Keratinocyte (primary cell): ENCODE results near the gene TRIM73. TPM values are rescaled to one million over a fixed set of nuclear protein-coding genes. Genes with fewer than 3 reads are reported as not detected.
A peak's percentile ranks its signal among the peaks of the same experiment; 100 is the strongest.
"Not testable (repeated sequence)": the region's sequence is repeated elsewhere in the genome, so short reads cannot be mapped to it uniquely, and the experiment has no call there.

ENCODE experiments used
- DNase-seq: peaks from one replicate; pipeline ENCODE4 v3.0.0-alpha.2; 2011; ENCODE audit warnings: low read depth, missing footprints, low spot score
- FAIRE-seq: peaks from 2 replicates; lab custom pipeline; 2011; peaks lifted over from hg19 to GRCh38; lab: Jason Lieb, UNC
- H2AFZ ChIP-seq: 2 replicates; pipeline ENCODE4 v1.6.0; 2012; ENCODE audit warnings: low read length, control low read depth, inconsistent platforms; ENCODE audit not compliant: control insufficient read depth
- H3K27ac ChIP-seq: 2 replicates; pipeline ENCODE4 v1.5.1; 2011; ENCODE audit warnings: low read length; ENCODE audit not compliant: control insufficient read depth, insufficient read depth
- H3K27me3 ChIP-seq: 3 replicates; pipeline ENCODE4 v1.6.0; 2011; ENCODE audit warnings: low read length; ENCODE audit not compliant: control insufficient read depth, insufficient read depth; ENCODE audit errors: extremely low read depth
- H3K36me3 ChIP-seq, 2 experiments: 2 replicates in 1 of 2; 3 replicates in 1 of 2; pipeline ENCODE4 v1.5.1; 2011; ENCODE audit warnings: low read length in 2 of 2, mild to moderate bottlenecking in 1 of 2; ENCODE audit not compliant: control insufficient read depth in 2 of 2, insufficient read depth in 2 of 2; ENCODE audit errors: extremely low read depth in 1 of 2
- H3K4me1 ChIP-seq: 3 replicates; pipeline ENCODE4 v1.5.1; 2011; ENCODE audit warnings: low read length; ENCODE audit not compliant: control insufficient read depth, insufficient read depth; ENCODE audit errors: extremely low read depth
- H3K4me2 ChIP-seq: 3 replicates; pipeline ENCODE4 v1.6.0; 2011; ENCODE audit warnings: low read depth, low read length; ENCODE audit not compliant: control insufficient read depth, insufficient read depth; ENCODE audit errors: extremely low read depth
- H3K4me3 ChIP-seq, 3 experiments: fragments of 200-600 bp in 1 of 3; sonication (generic) in 1 of 3; 2 replicates in 2 of 3; 3 replicates in 1 of 3; pipeline ENCODE4 v1.5.1; 2011 to 2016; ENCODE audit warnings: low read length in 3 of 3, mild to moderate bottlenecking in 3 of 3, control low read depth in 2 of 3, inconsistent platforms in 1 of 3, low read depth in 1 of 3, mixed read lengths in 1 of 3, mixed run types in 1 of 3, moderate library complexity in 1 of 3; ENCODE audit not compliant: control insufficient read depth in 2 of 3, insufficient read depth in 2 of 3; ENCODE audit errors: extremely low read depth in 1 of 3
- H3K79me2 ChIP-seq: 2 replicates; pipeline ENCODE4 v1.6.0; 2012; ENCODE audit warnings: low read length; ENCODE audit not compliant: control insufficient read depth, insufficient read depth
- H3K9ac ChIP-seq: 3 replicates; pipeline ENCODE4 v1.6.0; 2011; ENCODE audit warnings: low read length; ENCODE audit not compliant: control insufficient read depth, insufficient read depth; ENCODE audit errors: extremely low read depth
- H3K9me1 ChIP-seq: 3 replicates; pipeline ENCODE4 v1.6.0; 2011; ENCODE audit warnings: low read length; ENCODE audit not compliant: control insufficient read depth, insufficient read depth; ENCODE audit errors: extremely low read depth
- H3K9me3 ChIP-seq: 2 replicates; pipeline ENCODE4 v1.5.1; 2012; ENCODE audit warnings: low read depth, low read length; ENCODE audit not compliant: control insufficient read depth
- H4K20me1 ChIP-seq: 3 replicates; pipeline ENCODE4 v1.6.0; 2011; ENCODE audit warnings: low read length; ENCODE audit not compliant: control insufficient read depth, insufficient read depth; ENCODE audit errors: extremely low read depth
- dilution Hi-C: fragments of 300-500 bp; cut with MboI; formaldehyde crosslinking; loops from one replicate; pipeline ENCODE4 v1.7.0; 2020; ENCODE audit warnings: low sequenced_read_pairs; ENCODE audit not compliant: extremely low pct_ligation_motif_present
- polyA minus RNA-seq, 3 experiments: library from RNA; depleted of rRNA, polyadenylated mRNA; stranded (reverse); fragments of >200 nt; gene quantifications; 1 replicate in 1 of 3; 2 replicates in 1 of 3; 3 replicates in 1 of 3; pipeline ENCODE4 v1.2.3, GENCODE V29; 2011
- polyA plus RNA-seq, 5 experiments: library from polyadenylated mRNA; depleted of rRNA in 3 of 5; stranded (reverse) in 3 of 5; stranded (forward) in 1 of 5; unstranded in 1 of 5; fragments of >200 nt; gene quantifications; 1 replicate in 1 of 5; 2 replicates in 3 of 5; 3 replicates in 1 of 5; pipeline versions ENCODE4 v1.2.1 to v1.2.3, GENCODE V29; 2011 to 2012; ENCODE audit warnings: missing spikeins in 2 of 5, low read depth in 1 of 5, low replicate concordance in 1 of 5

The TRIM73 gene
- polyA plus RNA-seq (0.21 to 0.54 TPM in 2 of 3 replicates, not detected in the other), polyA minus RNA-seq (0.10 to 0.86 TPM (median 0.33 TPM) in 3 replicates)
- polyA plus RNA-seq (2011; ENCODE audit: low read depth) = 3.9 TPM
- 0.10 TPM in 2 replicates for polyA plus RNA-seq (2011; cell fraction: cytosol; rRNA removed)
- polyA plus RNA-seq (2011; cell fraction: nucleus; rRNA removed) = 2.9 and 7.0 TPM in 2 replicates
- 0.22 and 1.5 TPM in 2 replicates for polyA plus RNA-seq (2012; ENCODE audit: low replicate concordance)
- not detected for polyA minus RNA-seq (2011; cell fraction: cytosol; rRNA and poly(A)+ RNA removed)
- 1.4 and 3.1 TPM in 2 replicates for polyA minus RNA-seq (2011; cell fraction: nucleus; rRNA and poly(A)+ RNA removed)

DNA sequence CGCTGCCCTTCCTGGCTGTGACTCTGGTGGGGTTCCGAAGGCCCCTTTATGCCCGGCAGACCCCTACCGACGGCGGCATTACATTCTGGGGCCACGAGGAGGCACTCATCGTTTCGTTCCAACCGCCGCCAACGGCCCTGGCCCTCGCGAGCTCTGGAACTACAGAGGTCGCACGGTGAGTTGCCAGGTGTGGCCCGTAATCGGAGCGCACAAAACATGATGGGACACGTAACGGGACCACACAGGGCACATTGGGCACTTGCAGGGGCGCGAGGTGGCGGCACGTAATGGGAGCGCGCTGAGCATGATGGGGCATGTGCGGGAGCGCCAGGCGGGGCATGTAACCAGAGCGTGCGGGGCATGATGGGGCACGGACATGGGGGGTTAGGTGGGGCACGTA is at the start of gene TRIM73:
Gene TRIM73 (plus strand): TSS at position 301 of the 400 bp plus-strand sequence. CDS start 3,305 bp downstream, outside the sequence.
- not testable (repeated sequence) for FAIRE-seq, H3K27ac ChIP-seq, DNase-seq

DNA sequence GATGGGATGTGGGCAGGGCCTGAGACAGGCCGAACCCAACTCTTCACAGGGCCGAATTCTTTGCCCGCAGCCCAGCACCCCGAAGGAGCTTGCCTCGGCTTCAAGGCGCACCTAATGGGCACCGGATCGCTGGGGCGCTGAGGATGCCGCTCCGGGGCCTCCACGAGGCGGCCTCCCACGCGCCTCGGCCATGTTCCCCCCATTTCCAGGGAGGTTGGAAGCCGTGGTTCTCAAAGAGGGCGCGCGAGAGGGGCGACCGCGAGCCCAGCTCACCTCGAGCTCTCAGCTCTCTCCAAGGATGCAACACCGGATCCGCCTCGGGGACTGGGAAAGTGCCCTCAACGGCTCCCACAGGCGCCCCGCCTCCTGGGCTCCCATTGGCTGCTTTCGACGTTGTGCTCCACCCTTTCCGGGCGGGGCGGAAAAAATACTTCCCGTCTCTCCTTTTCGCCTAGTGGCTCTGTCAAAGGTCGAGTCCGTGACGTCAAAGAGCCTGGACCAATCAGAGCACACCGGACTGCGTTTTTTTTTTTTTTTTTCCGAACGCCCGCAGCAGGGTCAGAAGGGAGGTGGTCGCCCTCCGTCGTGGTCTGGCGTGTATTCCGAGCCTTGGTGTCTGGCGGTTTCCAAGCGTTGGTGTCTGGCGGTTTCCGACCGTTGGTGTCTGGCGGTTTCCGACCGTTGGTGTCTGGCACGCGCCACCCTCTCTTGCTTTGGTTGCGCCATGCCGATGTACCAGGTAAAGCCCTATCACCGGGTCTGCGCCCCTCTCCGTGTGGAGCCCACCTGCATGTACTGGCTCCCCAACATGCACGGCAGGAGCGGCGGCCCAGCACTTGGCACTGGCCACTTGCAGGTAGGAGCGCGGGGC is 36.5 kb upstream of the TRIM73 start:
- H3K79me2 ChIP-seq, H3K36me3 ChIP-seq, H3K4me1 ChIP-seq, H3K27me3 ChIP-seq, DNase-seq, H3K27ac ChIP-seq, H4K20me1 ChIP-seq, H3K9me1 ChIP-seq, H3K4me2 ChIP-seq, dilution Hi-C loops, H3K9me3 ChIP-seq, H2AFZ ChIP-seq, FAIRE-seq, H3K9ac ChIP-seq: not testable (repeated sequence)
- H3K4me3 ChIP-seq = peak overlapping the region in 1 of 3 experiments; percentile 37

More for the DNA sequence above, at the start of gene TRIM73:
- H2AFZ ChIP-seq, H4K20me1 ChIP-seq, H3K27me3 ChIP-seq, dilution Hi-C loops, H3K9ac ChIP-seq, H3K79me2 ChIP-seq, H3K9me3 ChIP-seq, H3K4me3 ChIP-seq, H3K4me1 ChIP-seq, H3K4me2 ChIP-seq, H3K9me1 ChIP-seq, H3K36me3 ChIP-seq: not testable (repeated sequence)

DNA sequence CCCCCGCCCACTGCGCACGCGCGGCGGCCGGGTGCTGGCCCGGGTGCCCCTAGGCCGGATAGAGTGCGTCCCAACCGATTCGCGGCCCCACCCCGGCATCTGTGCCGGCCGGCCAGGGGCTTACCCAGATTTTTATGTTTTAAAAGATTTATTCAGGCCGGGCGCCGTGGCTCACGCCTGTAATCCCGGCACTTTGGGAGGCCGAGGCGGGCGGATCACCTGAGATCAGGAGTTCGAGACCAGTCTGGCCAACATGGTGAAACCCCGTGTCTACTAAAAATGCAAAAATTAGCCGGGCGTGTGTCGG is 35.9 kb upstream of the TRIM73 start:
- H3K36me3 ChIP-seq, DNase-seq, H3K79me2 ChIP-seq, H3K9me3 ChIP-seq, H3K9me1 ChIP-seq, H3K9ac ChIP-seq, FAIRE-seq, H3K27me3 ChIP-seq, dilution Hi-C loops, H2AFZ ChIP-seq, H3K4me1 ChIP-seq, H4K20me1 ChIP-seq, H3K4me2 ChIP-seq, H3K27ac ChIP-seq: not testable (repeated sequence)
- peak overlapping the region in 1 of 3 experiments; percentile 37 for H3K4me3 ChIP-seq

DNA sequence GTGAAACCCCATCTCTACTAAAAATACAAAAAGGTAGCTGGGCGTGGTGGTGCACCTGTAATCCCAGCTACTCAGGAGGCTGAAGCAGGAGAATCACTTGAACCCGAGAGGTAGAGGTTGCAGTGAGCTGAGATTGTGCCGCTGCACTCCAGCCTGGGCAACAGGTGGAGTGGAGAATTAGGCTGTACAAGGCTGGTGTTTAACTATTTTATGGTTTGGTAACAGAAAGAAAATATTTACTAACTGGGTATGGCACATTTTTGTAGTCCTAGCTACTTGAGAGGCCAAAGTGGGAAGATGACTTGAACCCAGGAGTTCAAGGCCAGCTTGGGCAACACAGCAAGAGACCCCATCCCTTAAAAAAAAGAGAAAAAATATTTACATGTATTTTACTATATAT is 31.4 kb upstream of the TRIM73 start:
- H3K4me3 ChIP-seq, H3K27me3 ChIP-seq, FAIRE-seq, DNase-seq, H3K79me2 ChIP-seq, H3K9me1 ChIP-seq, dilution Hi-C loops, H3K9ac ChIP-seq, H3K27ac ChIP-seq, H2AFZ ChIP-seq, H3K36me3 ChIP-seq, H3K4me1 ChIP-seq, H3K4me2 ChIP-seq, H3K9me3 ChIP-seq, H4K20me1 ChIP-seq: not testable (repeated sequence)

DNA sequence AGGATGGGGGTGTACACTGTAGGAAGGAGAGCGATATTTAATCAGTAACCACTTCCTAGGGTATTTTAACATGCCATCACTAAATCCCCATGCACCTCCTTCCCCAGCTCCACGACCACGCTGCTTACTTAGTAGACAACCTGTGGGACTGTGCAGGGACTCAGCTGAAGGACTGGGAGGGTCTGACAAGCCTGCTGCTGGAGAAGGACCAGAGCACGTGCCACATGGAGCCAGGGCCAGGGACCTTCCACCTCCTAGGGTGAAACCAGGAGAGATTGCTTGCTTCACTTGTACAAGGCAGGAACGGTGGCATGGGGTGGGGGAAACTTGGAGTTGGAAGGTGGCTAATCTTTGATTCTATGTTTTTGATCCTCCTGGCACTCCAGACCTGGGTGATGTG is 28.8 kb upstream of the TRIM73 start:
- DNase-seq, H3K27ac ChIP-seq, H3K36me3 ChIP-seq, FAIRE-seq, H3K4me3 ChIP-seq, H3K9ac ChIP-seq, H2AFZ ChIP-seq, H3K9me3 ChIP-seq, H3K4me1 ChIP-seq, H3K9me1 ChIP-seq, H4K20me1 ChIP-seq, H3K27me3 ChIP-seq, dilution Hi-C loops, H3K79me2 ChIP-seq, H3K4me2 ChIP-seq: not testable (repeated sequence)
